ENCODE results near the gene PPP1R3D. TPM values are rescaled to one million over a fixed set of nuclear protein-coding genes. Genes with fewer than 3 reads are reported as not detected.

The PPP1R3D gene
- 1 to 10 TPM; 3.9 to 4.4 TPM for total RNA-seq
- total RNA-seq: 9.0 to 22.6 reads per million in 2 donors

- Mint-ChIP-seq H3K36me3 (ENCODE audit: low read depth) (no peaks in the 10 kb centered on the region), H3K27me3 (no peaks in the 10 kb centered on the region), H3K4me3 (peak within 1 kb of the TSS; percentile 96), H3K4me1 (peaks cover 31% of the 10 kb centered on the region), H3K27ac (peak within 1 kb of the TSS; percentile 97)
- peak; percentile 84 to 86 (median 85) for DNase-seq
- peak; percentile 98 for ATAC-seq
- H3K9me3 ChIP-seq (ENCODE audit: control insufficient read depth, low read length, poor library complexity, severe bottlenecking): no peaks in the 10 kb centered on the region
These were observed at the start of gene PPP1R3D, which contains the start of gene FAM217B for GRCh38 chr20:59940129-59940955. Gene PPP1R3D, minus strand, starts transcription at chr20:59940305. Its CDS starts 374 bp downstream, at chr20:59939931. Gene FAM217B, plus strand, starts transcription at chr20:59940389. Its CDS starts 3,555 bp downstream, at chr20:59943944.

- H3K9me3 ChIP-seq (ENCODE audit: control insufficient read depth, low read length, poor library complexity, severe bottlenecking): no peaks in the 10 kb centered on the region
- Mint-ChIP-seq H3K27me3 (no peaks in the 10 kb centered on the region), H3K36me3 (ENCODE audit: low read depth) (peaks cover 2% of the 10 kb centered on the region), H3K4me3 (no peak overlapping the region), H3K27ac (no peak overlapping the region), H3K4me1 (no peaks in the 10 kb centered on the region)
- no peak for DNase-seq
- ATAC-seq: no peak
These were observed 48.0 kb upstream of the PPP1R3D start for GRCh38 chr20:59988141-59988540.

GRCh38 chr20:59987135-59987534, 47.0 kb upstream of the PPP1R3D start:
- DNase-seq (no peak), ATAC-seq (no peak)
- H3K4me1 Mint-ChIP-seq: no peaks in the 10 kb centered on the region
- H3K4me3 Mint-ChIP-seq: no peak overlapping the region
- H3K36me3 Mint-ChIP-seq (ENCODE audit: low read depth): peaks cover 3% of the 10 kb centered on the region
- no peaks in the 10 kb centered on the region for H3K9me3 ChIP-seq (ENCODE audit: control insufficient read depth, low read length, poor library complexity, severe bottlenecking)
- H3K27me3 Mint-ChIP-seq: no peaks in the 10 kb centered on the region
- H3K27ac Mint-ChIP-seq: no peak overlapping the region

GRCh38 chr20:59985864-59986263, 45.8 kb upstream of the PPP1R3D start:
- H3K9me3 ChIP-seq (ENCODE audit: control insufficient read depth, low read length, poor library complexity, severe bottlenecking): no peaks in the 10 kb centered on the region
- Mint-ChIP-seq H3K4me1 (no peaks in the 10 kb centered on the region), H3K36me3 (ENCODE audit: low read depth) (peaks cover 5% of the 10 kb centered on the region), H3K4me3 (no peak overlapping the region), H3K27ac (no peak overlapping the region), H3K27me3 (no peaks in the 10 kb centered on the region)
- ATAC-seq (no peak), DNase-seq (no peak)

- no peaks in the 10 kb centered on the region for H3K4me1 Mint-ChIP-seq
- no peaks in the 10 kb centered on the region for H3K9me3 ChIP-seq (ENCODE audit: control insufficient read depth, low read length, poor library complexity, severe bottlenecking)
- DNase-seq: no peak
- no peak overlapping the region for H3K4me3 Mint-ChIP-seq
- peaks cover 5% of the 10 kb centered on the region for H3K36me3 Mint-ChIP-seq (ENCODE audit: low read depth)
- no peaks in the 10 kb centered on the region for H3K27me3 Mint-ChIP-seq
- no peak overlapping the region for H3K27ac Mint-ChIP-seq
- no peak for ATAC-seq
These were observed 45.1 kb upstream of the PPP1R3D start for GRCh38 chr20:59985164-59985563.

- H3K36me3 Mint-ChIP-seq (ENCODE audit: low read depth): peaks cover 5% of the 10 kb centered on the region
- no peak overlapping the region for H3K27ac Mint-ChIP-seq
- no peaks in the 10 kb centered on the region for H3K4me1 Mint-ChIP-seq
- H3K4me3 Mint-ChIP-seq: no peak overlapping the region
- DNase-seq (no peak), ATAC-seq (no peak)
- no peaks in the 10 kb centered on the region for H3K9me3 ChIP-seq (ENCODE audit: control insufficient read depth, low read length, poor library complexity, severe bottlenecking)
- no peaks in the 10 kb centered on the region for H3K27me3 Mint-ChIP-seq
These were observed 44.4 kb upstream of the PPP1R3D start for GRCh38 chr20:59984541-59984940.

GRCh38 chr20:59983076-59983475, 43.0 kb upstream of the PPP1R3D start:
- Mint-ChIP-seq H3K4me3 (no peak overlapping the region), H3K27me3 (no peaks in the 10 kb centered on the region), H3K36me3 (ENCODE audit: low read depth) (peaks cover 5% of the 10 kb centered on the region), H3K4me1 (no peaks in the 10 kb centered on the region), H3K27ac (no peak overlapping the region)
- ATAC-seq: no peak
- DNase-seq: no peak
- H3K9me3 ChIP-seq (ENCODE audit: control insufficient read depth, low read length, poor library complexity, severe bottlenecking): no peaks in the 10 kb centered on the region

GRCh38 chr20:59977086-59977485, 37.0 kb upstream of the PPP1R3D start:
- H3K9me3 ChIP-seq (ENCODE audit: control insufficient read depth, low read length, poor library complexity, severe bottlenecking): no peaks in the 10 kb centered on the region
- H3K4me3 Mint-ChIP-seq: no peak overlapping the region

GRCh38 chr20:59976156-59976782, 36.2 kb upstream of the PPP1R3D start:
- ATAC-seq (no peak), DNase-seq (no peak)
- H3K27me3 Mint-ChIP-seq: no peaks in the 10 kb centered on the region
- no peaks in the 10 kb centered on the region for H3K9me3 ChIP-seq (ENCODE audit: control insufficient read depth, low read length, poor library complexity, severe bottlenecking)
- no peak overlapping the region for H3K4me3 Mint-ChIP-seq
- H3K4me1 Mint-ChIP-seq: peaks cover 2% of the 10 kb centered on the region
- peaks cover 3% of the 10 kb centered on the region for H3K36me3 Mint-ChIP-seq (ENCODE audit: low read depth)
- H3K27ac Mint-ChIP-seq: no peak overlapping the region

More at GRCh38 chr20:59977086-59977485, 37.0 kb upstream of the PPP1R3D start:
- ATAC-seq (no peak), DNase-seq (no peak)
- Mint-ChIP-seq H3K27ac (no peak overlapping the region), H3K36me3 (ENCODE audit: low read depth) (peaks cover 2% of the 10 kb centered on the region), H3K4me1 (peaks cover 2% of the 10 kb centered on the region), H3K27me3 (no peaks in the 10 kb centered on the region)

GRCh38 chr20:59972037-59972801, 32.1 kb upstream of the PPP1R3D start:
- ATAC-seq: no peak

GRCh38 chr20:59971428-59971827, 31.3 kb upstream of the PPP1R3D start:
- ATAC-seq: no peak

More at GRCh38 chr20:59972037-59972801, 32.1 kb upstream of the PPP1R3D start:
- Mint-ChIP-seq H3K36me3 (ENCODE audit: low read depth) (peaks cover 3% of the 10 kb centered on the region), H3K27ac (no peak overlapping the region), H3K4me1 (peaks cover 2% of the 10 kb centered on the region), H3K27me3 (no peaks in the 10 kb centered on the region), H3K4me3 (no peak overlapping the region)
- H3K9me3 ChIP-seq (ENCODE audit: control insufficient read depth, low read length, poor library complexity, severe bottlenecking): no peaks in the 10 kb centered on the region
- DNase-seq: no peak

GRCh38 chr20:59966428-59966827, 26.3 kb upstream of the PPP1R3D start:
- DNase-seq (no peak), ATAC-seq (no peak)
- Mint-ChIP-seq H3K4me1 (peaks cover 2% of the 10 kb centered on the region), H3K27me3 (no peaks in the 10 kb centered on the region), H3K27ac (no peak overlapping the region), H3K4me3 (no peak overlapping the region), H3K36me3 (ENCODE audit: low read depth) (no peaks in the 10 kb centered on the region)
- no peaks in the 10 kb centered on the region for H3K9me3 ChIP-seq (ENCODE audit: control insufficient read depth, low read length, poor library complexity, severe bottlenecking)

More at GRCh38 chr20:59971428-59971827, 31.3 kb upstream of the PPP1R3D start:
- no peak overlapping the region for H3K4me3 Mint-ChIP-seq
- no peak overlapping the region for H3K27ac Mint-ChIP-seq
- H3K9me3 ChIP-seq (ENCODE audit: control insufficient read depth, low read length, poor library complexity, severe bottlenecking): no peaks in the 10 kb centered on the region
- H3K4me1 Mint-ChIP-seq: peaks cover 2% of the 10 kb centered on the region
- no peaks in the 10 kb centered on the region for H3K27me3 Mint-ChIP-seq
- peaks cover 3% of the 10 kb centered on the region for H3K36me3 Mint-ChIP-seq (ENCODE audit: low read depth)
- DNase-seq: no peak

- Mint-ChIP-seq H3K4me1 (peaks cover 2% of the 10 kb centered on the region), H3K27me3 (no peaks in the 10 kb centered on the region), H3K4me3 (no peak overlapping the region), H3K27ac (no peak overlapping the region), H3K36me3 (ENCODE audit: low read depth) (no peaks in the 10 kb centered on the region)
- DNase-seq: no peak
- no peaks in the 10 kb centered on the region for H3K9me3 ChIP-seq (ENCODE audit: control insufficient read depth, low read length, poor library complexity, severe bottlenecking)
- ATAC-seq: no peak
These were observed 22.1 kb upstream of the PPP1R3D start for GRCh38 chr20:59962155-59962554.
